HG02798 (cell line): Measurements from ENCODE around the gene SPEF2.
A peak's percentile ranks its signal among the peaks of the same experiment; 100 is the strongest.
"Not testable (repeated sequence)": the region's sequence is repeated elsewhere in the genome, so short reads cannot be mapped to it uniquely, and the experiment has no call there.

ENCODE experiments used
- ATAC-seq: cut with Tn5 transposase; IDR thresholded peaks from one replicate; pipeline ENCODE4 v1.9.1; 2021; ENCODE audit warnings: mild to moderate bottlenecking; ENCODE audit not compliant: unreplicated experiment, poor library complexity

Gene SPEF2

DNA sequence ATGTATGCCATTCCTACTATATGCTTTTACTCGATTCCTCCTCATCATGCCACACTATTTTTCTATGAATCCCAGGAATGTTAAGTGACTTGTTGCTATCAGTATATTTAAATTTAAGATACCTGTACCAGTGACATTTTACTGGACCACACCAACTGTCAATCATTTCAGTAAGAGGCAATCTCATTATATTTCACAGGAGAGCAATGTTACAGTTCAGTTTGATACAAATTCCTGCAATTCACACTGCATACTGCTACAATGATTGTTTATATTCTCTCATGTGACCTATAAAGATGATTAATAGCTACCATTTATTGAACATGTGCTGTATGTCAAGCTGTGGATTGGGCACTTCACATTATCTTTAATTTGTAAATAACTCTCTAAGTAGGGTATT lies 30.0 kb downstream of the SPEF2 start:
- ATAC-seq: no peak

DNA sequence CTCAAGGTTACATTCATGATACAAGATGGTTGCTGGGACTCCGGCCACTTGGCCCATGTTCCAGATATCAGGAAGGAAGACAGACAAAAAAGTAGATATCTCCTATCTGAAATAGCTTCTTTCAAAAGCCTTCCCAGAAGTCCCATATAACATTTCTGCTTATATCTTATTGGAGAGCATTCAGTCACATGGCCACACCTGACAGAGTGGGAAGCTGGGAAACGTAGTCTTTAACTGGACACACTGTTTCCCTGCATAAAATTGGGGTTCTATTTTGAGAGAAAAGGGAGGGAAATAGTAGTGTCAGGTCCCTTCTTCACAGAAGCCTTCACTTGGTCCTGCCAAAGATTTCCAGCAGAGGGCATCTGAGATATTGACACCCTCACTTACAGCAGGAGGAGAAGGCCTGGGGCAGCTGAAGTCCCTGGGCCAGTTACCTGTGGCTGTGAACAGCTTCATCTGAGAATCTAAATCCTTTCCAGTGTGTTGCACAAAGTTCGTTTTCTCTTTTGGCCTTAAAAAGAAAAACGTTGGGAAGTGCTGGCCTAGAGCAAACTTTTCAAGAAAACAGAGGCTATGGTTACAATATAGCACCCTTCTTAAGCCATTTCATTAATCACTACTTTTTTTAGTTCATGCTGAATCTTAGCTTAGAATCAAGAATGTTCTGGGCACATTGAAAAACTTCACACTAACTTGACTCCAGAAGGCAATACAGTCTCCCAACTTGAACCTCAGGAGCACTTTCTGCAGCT lies 33.5 kb downstream of the SPEF2 start:
- peak; percentile 52 for ATAC-seq

DNA sequence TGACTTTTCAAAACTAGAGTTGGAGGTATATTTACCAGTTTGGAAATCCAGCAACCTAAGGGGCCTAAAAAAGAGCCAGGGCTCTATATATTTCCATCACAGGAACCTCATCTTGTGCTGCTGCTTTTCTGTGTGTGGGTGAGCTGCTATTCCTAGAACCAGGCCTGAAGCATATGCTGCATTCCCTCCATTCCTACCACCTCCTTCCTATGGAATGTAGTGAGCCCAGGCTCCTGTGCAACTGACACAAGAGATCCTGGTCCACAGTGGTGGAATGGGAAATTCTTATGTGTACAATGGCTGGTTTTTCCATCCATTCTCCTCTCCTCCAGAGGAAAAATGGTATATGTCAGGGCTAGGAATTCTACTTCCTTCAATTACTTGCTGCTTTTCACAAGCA lies 39.1 kb downstream of the SPEF2 start:
- ATAC-seq: no peak

GRCh38 chr5:35657877-35658276 lies 40.2 kb downstream of the SPEF2 start:
- ATAC-seq: no peak

DNA sequence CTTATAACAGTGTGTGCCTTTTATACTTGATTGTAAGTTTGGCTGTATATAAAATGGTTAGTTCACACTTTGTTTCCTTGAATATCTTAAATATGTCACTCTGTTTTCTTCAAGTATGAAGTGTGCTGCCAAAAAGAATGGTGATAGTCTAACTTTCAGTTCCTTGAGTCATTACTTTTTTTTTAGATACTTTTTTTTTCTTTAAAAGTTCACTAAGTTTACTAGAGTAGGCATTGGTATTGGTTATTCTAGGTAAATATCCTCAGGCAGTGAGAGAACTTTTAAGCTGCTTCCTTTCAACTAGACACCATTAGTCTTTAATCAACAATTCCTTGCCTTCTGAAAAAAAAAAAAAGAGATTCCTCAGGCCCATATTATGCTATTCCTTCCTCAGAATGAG lies 41.9 kb downstream of the SPEF2 start:
- no peak for ATAC-seq

DNA sequence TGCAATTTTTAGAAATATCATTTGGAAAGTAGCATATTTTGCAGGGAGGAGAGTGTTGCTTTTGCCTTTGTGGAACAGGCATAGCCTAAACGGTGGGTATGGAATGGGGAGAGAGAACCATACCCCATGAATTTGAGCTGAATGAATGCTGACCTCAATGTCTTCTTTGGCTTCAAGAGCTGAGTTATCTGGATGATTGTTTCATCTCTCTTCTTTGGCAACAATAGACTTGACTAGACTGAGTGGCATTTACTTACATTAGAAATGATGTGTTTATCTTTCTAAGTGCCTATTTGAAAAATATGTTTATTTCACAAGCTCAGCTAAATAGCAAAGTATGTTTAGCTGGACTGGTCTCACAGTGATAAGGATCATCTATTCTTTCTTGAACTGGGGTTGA lies 42.8 kb downstream of the SPEF2 start:
- ATAC-seq: no peak

- ATAC-seq: no peak
Measured at GRCh38 chr5:35664584-35664983, 46.9 kb downstream of the SPEF2 start.

GRCh38 chr5:35665096-35665495 lies 47.4 kb downstream of the SPEF2 start:
- no peak for ATAC-seq

- no peak for ATAC-seq
Measured at GRCh38 chr5:35668319-35668718, 50.7 kb downstream of the SPEF2 start.

DNA sequence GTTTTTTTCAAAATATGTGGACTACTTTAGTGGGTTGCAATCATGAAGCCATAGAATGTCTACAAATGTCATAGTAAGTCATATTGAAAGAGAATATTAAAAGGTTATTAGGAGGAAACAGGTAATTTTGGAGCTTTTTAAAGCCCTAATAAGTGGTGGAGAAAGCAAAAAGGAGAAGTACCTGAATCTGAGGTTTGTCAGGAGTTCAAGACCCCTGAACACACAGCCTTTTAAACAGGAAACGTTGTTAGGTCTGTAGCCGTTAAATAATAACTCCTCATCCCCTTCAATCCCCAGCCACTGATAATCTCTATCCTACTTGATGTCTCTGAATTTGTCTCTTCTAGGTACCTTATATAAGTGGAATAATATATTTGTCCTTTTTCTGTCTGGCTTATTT lies 51.1 kb downstream of the SPEF2 start:
- ATAC-seq: no peak

GRCh38 chr5:35671541-35672295 lies 54.1 kb downstream of the SPEF2 start:
- ATAC-seq: no peak

DNA sequence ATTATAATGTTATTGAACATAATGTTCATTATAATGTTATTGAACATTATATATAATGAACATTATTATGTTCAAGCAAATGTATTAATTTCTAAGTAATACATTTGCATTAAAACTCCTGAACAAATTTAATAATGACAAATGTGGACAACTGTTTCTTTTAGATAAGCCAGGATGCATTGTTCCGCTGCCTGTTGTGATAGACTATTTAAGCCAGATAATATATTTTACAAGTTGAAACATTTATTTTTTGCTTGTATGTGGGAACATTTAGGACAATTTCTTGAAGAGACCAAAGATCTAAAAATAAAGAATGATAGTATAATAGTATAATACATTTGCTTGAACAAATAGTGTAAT lies 54.6 kb downstream of the SPEF2 start:
- ATAC-seq: not testable (repeated sequence)

- no peak for ATAC-seq
Measured at GRCh38 chr5:35672995-35673394, 55.3 kb downstream of the SPEF2 start.

DNA sequence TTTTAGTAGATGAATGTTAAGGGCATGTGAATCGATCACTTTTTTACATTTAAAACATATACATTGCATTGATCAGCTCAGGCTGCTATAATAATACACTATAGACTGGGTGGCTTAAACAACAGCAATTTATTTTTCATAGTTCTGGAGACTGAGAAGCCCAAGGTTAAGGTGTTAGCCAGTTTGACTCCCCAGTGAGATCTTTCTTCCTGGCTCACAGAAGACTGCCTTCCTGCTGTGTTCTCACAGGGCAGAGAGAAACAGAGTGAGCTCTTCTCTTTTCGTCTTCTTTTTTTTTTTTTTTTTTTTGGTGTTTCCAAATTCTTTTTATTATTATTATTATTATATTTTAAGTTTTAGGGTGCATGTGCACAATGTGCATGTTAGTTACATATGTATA lies 56.4 kb downstream of the SPEF2 start:
- ATAC-seq: no peak

- no peak for ATAC-seq
Measured at GRCh38 chr5:35675392-35675791, 57.7 kb downstream of the SPEF2 start.

- ATAC-seq: no peak
Measured at GRCh38 chr5:35677878-35678277, 60.2 kb downstream of the SPEF2 start.

DNA sequence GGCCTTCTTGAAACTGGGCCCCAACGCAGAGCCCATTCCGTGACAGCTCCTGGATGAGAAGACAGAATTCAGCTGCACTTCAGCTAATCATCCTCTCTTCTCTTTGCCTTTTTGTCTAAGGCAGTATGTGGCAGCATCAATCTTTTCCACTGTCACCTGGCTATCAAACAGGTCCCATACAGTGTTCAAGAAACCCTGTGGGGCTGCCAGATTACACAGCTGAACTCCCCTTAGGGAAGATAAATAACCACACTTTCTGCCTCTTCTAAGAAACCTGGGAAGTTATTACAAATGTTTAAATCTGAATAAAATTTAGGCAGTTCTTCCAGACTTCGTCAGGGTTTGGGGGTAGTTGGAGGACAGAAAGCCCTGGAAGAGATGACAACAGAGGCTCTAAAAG lies 61.0 kb downstream of the SPEF2 start:
- no peak for ATAC-seq

- no peak for ATAC-seq
Measured at GRCh38 chr5:35679357-35679756, 61.7 kb downstream of the SPEF2 start.

- no peak for ATAC-seq
Measured at GRCh38 chr5:35681911-35682310, 64.2 kb downstream of the SPEF2 start.

DNA sequence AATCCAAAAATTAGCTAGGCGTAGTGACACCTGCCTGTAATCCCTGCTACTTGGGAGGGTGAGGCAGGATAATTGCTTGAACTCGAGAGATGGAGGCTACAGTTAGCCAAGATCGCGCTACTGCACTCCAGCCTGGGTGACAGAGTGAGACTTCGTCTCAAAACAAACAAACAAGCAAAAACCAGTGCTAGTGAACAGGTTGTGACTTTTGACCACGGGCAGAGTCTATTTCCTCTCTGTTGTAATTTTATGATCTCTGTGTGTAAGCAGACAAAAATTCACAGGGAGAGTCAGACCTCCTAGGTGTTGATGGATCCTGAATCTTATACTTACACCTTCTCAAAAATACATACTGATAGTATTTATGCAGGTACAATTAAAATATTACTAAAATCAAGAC lies 65.8 kb downstream of the SPEF2 start:
- ATAC-seq: no peak

DNA sequence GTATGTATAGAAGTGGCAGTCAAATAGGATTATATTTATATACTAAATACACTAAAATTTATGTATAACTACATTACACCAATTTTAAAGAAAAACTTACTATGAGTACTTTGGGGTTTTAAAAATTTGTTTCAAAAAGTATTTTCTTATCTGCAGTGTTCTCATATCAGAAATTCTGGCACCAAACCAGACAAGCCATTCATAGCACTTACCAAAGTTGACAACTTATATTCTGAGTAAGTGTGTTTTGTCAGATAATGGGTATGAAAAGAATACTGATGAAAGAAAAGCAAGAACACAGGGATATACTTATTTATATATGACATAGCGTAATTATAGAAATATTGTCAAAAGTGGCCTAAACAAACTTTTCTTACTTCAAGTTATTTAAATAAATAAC lies 67.5 kb downstream of the SPEF2 start:
- no peak for ATAC-seq

DNA sequence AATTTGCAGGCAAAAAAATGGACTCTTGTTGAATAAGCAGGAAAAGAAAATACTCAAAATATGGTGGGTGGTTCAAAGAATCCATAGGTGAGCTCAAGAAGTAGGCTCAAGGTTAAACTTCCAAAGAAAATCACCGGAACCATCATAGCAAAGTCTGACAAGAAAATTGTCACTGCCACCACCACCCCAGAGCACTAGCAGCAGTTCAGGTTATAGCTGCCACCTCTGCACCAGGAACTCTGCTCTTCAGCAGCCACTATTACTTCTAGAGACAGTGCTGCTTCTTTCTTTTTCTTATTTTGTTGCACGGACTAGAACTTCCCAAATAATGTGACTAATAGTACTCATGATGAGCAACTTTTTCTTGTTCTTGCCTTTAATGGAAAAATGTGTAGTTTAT lies 70.3 kb downstream of the SPEF2 start:
- ATAC-seq: no peak
